NT2/D1 (cell line): ENCODE results near the gene PRPF40A.
"Not testable (repeated sequence)": the region's sequence is repeated elsewhere in the genome, so short reads cannot be mapped to it uniquely, and the experiment has no call there.

Experiments used
- DNase-seq: peaks from one replicate; pipeline ENCODE4 v3.0.0-alpha.2; 2011; ENCODE audit warnings: low read depth, low spot score
- H3K27me3 ChIP-seq: 2 replicates; pipeline ENCODE4 v1.6.0; 2011; ENCODE audit warnings: mild to moderate bottlenecking; ENCODE audit not compliant: insufficient read length, insufficient read depth
- H3K36me3 ChIP-seq: 2 replicates; pipeline ENCODE4 v1.6.1; 2011; ENCODE audit warnings: mild to moderate bottlenecking, low read length, mixed read lengths; ENCODE audit not compliant: insufficient read depth, insufficient read length
- H3K4me1 ChIP-seq: 2 replicates; pipeline ENCODE4 v1.5.1; 2011; ENCODE audit not compliant: insufficient read depth, insufficient read length
- H3K4me3 ChIP-seq: 2 replicates; pipeline ENCODE4 v1.5.1; 2011; ENCODE audit warnings: low read depth; ENCODE audit not compliant: insufficient read length
- H3K9ac ChIP-seq: 2 replicates; pipeline ENCODE4 v1.6.0; 2011; ENCODE audit warnings: low read depth; ENCODE audit not compliant: insufficient read length
- H3K9me3 ChIP-seq: 2 replicates; pipeline ENCODE4 v1.5.1; 2011; ENCODE audit warnings: mild to moderate bottlenecking, low read length; ENCODE audit not compliant: insufficient read depth
- SUZ12 ChIP-seq: IDR thresholded peaks from 2 replicates; pipeline ENCODE4 v1.6.1; 2011; ENCODE audit not compliant: insufficient read length, insufficient read depth; ENCODE audit errors: extremely low read depth
- YY1 ChIP-seq: IDR thresholded peaks from 2 replicates; pipeline ENCODE4 v1.6.1; 2011; ENCODE audit not compliant: insufficient read length, insufficient read depth
- ZNF274 ChIP-seq: IDR thresholded peaks from 2 replicates; pipeline ENCODE4 v1.6.1; 2011; ENCODE audit warnings: mild to moderate bottlenecking, low read depth, low read length

Gene PRPF40A

DNA sequence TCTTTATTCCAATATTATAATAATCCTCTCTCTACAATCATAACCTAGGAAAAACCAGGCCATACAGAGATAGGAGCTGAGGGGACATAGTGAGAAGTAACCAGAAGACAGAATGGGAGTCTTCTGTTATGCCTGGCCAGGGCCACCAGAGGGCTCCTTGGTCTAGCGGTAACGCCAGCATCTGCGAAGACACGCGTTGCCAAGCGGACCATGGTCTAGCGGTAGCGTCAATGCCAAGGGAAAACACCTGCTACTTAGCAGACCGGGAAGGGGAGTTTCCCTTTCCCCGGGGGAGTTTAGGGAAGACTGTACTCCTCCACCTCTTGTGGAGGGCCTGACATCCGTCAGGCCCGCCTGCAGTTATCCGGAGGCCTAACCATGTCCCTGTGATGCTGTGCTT lies 37.8 kb upstream of the PRPF40A start:
- no peak for TF ChIP-seq YY1
- no peak for TF ChIP-seq ZNF274
- TF ChIP-seq SUZ12, result no peak
- Histone ChIP-seq H3K4me1 (no peaks in the 10 kb centered on the region), H3K9me3 (no peaks in the 10 kb centered on the region), H3K27me3 (no peaks in the 10 kb centered on the region), H3K4me3 (no peak overlapping the region), H3K36me3 (peaks cover 68% of the 10 kb centered on the region), H3K9ac (no peak overlapping the region)
- DNase-seq, result peak; percentile 20

DNA sequence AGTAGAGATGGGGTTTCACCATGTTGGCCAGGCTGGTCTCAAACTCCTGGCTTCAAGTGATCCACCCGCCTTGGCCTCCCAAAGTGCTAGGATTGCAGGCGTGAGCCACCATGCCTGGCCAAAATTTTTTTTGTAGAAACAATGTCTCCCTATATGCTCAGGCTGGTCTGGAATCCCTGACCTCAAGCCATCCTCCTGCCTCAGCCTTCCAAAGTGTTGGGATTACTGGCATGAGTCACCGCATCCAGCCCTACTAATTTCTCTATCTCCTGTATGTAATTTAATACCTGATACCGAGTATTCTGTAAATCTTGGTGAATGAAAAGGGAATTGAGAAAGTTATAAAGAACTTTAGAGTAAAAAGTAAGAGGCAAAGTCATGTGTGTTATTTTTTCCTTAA lies 30.5 kb upstream of the PRPF40A start:
- not testable (repeated sequence) for H3K4me1 ChIP-seq, H3K9me3 ChIP-seq, H3K9ac ChIP-seq, H3K4me3 ChIP-seq, DNase-seq, H3K27me3 ChIP-seq
- H3K36me3 ChIP-seq, result peaks cover 75% of the 10 kb centered on the region

DNA sequence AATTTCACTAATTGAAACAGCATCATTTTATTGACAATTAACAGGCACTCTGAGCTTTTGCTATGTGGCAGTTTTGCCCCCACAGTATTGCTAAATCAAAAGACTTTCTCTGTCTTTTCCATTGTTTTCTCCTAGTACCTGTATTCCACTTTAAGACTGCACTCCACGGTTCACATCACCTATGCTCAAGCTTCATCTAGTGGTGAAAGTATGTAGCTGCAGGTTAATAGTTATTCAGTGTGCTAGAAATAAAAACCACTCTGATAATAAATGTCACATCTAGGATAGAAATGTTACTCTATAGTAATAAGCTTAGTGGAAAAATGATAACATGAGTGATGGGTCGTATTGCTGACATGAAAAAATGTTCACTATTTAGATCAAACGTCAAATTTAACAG lies 25.7 kb upstream of the PRPF40A start:
- no peak for DNase-seq
- H3K9ac ChIP-seq, result no peak overlapping the region
- no peaks in the 10 kb centered on the region for H3K27me3 ChIP-seq
- H3K4me1 ChIP-seq, result no peaks in the 10 kb centered on the region
- peaks cover 62% of the 10 kb centered on the region for H3K36me3 ChIP-seq
- H3K9me3 ChIP-seq, result peaks cover 12% of the 10 kb centered on the region
- TF ChIP-seq SUZ12 (no peak), YY1 (no peak), ZNF274 (no peak)
- no peak overlapping the region for H3K4me3 ChIP-seq

DNA sequence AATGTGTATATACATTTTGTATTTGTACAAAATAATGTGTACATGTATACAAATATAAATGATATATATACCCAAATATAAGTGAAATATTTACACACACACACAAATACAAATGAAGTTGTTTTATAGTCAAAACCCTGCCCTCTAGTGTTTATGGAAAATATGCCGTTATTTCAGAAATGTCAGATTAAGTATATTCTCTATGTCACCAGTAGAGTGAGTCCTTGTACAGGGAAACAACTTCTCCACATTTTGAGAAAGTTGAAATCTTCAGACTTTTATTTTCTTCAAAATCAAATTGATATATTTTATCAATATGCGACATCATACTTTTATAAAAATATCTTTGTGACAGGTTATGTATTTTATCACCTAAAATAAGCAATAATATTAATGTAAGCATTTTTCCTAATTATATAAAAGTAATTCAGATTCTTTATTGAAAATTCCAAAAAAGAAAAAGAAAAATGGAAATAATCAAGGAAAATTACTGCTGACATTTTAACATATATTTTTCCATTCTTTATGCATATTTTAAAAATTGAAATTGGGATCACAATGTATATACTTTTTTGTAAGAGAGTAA lies 23.6 kb upstream of the PRPF40A start:
- peaks cover 72% of the 10 kb centered on the region for H3K36me3 ChIP-seq
- no peak overlapping the region for H3K4me3 ChIP-seq
- DNase-seq, result peak; percentile 18

DNA sequence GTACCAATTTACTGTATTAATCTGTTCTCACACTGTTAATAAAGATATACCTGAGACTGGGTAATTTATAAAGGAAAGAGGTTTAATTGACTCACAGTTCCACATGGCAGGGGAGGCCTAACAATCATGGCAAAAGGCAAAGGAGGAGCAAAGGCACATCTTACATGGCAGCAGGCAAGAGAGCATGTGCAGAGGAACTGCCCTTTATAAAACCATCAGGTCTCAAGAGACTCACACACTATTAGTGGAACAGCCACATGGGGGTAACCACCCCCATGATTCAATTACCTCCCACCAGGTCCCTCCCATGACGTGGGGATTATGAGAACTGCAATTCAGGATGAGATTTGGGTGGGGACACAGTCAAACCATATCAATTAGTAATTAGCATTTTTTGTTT lies 22.4 kb upstream of the PRPF40A start:
- H3K36me3 ChIP-seq, result peaks cover 73% of the 10 kb centered on the region
- not testable (repeated sequence) for H3K4me3 ChIP-seq, DNase-seq, H3K27me3 ChIP-seq, H3K4me1 ChIP-seq, H3K9ac ChIP-seq
- peaks cover 33% of the 10 kb centered on the region for H3K9me3 ChIP-seq

More for the DNA sequence above, 23.6 kb upstream of the PRPF40A start:
- peaks cover 33% of the 10 kb centered on the region for H3K9me3 ChIP-seq
- TF ChIP-seq ZNF274 (no peak), YY1 (no peak), SUZ12 (no peak)
- no peaks in the 10 kb centered on the region for H3K27me3 ChIP-seq
- no peak overlapping the region for H3K9ac ChIP-seq
- H3K4me1 ChIP-seq, result no peaks in the 10 kb centered on the region

DNA sequence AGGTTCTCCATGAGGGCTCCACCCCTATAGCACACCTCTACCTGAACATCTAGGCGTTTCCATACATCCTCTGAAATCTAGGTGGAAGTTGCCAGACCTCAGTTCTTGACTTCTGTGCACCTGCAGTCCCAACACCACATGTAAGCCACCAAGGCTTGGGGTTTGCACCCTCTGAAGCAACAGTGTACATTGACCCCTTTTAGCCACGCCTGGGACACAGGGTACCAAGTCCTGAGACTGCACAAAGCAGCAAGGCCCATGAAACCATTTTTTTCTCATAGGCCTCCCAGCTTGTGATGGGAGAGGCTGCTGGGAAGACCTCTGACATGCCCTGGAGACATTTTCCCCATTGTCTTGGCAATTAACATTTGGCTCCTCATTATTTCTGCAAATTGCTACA lies 21.2 kb upstream of the PRPF40A start:
- no peak for DNase-seq
- peaks cover 72% of the 10 kb centered on the region for H3K36me3 ChIP-seq

DNA sequence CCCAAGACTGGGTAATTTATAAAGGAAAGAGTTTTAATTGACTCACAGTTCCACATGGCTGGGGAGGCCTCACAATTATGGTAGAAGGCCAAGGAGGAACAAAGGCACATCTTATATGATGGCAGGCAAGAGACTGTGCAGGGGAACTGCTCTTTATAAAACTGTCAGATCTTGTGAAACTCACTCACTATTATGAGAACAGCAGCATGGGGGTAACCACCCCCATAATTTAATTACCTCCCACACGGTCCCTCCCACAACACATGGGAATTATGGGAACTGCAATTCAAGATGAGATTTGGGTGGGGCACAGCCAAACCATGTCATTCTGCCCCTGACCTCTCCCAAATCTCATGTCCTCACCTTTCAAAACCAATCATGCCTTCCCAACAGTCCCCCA lies 20.2 kb upstream of the PRPF40A start:
- peaks cover 33% of the 10 kb centered on the region for H3K9me3 ChIP-seq
- H3K4me3 ChIP-seq, H3K27me3 ChIP-seq, H3K4me1 ChIP-seq, DNase-seq, H3K9ac ChIP-seq: not testable (repeated sequence)
- peaks cover 71% of the 10 kb centered on the region for H3K36me3 ChIP-seq

More for the DNA sequence above, 21.2 kb upstream of the PRPF40A start:
- no peak overlapping the region for H3K4me3 ChIP-seq
- no peaks in the 10 kb centered on the region for H3K27me3 ChIP-seq
- peaks cover 33% of the 10 kb centered on the region for H3K9me3 ChIP-seq
- TF ChIP-seq SUZ12 (no peak), YY1 (no peak), ZNF274 (no peak)
- no peak overlapping the region for H3K9ac ChIP-seq
- H3K4me1 ChIP-seq, result no peaks in the 10 kb centered on the region

DNA sequence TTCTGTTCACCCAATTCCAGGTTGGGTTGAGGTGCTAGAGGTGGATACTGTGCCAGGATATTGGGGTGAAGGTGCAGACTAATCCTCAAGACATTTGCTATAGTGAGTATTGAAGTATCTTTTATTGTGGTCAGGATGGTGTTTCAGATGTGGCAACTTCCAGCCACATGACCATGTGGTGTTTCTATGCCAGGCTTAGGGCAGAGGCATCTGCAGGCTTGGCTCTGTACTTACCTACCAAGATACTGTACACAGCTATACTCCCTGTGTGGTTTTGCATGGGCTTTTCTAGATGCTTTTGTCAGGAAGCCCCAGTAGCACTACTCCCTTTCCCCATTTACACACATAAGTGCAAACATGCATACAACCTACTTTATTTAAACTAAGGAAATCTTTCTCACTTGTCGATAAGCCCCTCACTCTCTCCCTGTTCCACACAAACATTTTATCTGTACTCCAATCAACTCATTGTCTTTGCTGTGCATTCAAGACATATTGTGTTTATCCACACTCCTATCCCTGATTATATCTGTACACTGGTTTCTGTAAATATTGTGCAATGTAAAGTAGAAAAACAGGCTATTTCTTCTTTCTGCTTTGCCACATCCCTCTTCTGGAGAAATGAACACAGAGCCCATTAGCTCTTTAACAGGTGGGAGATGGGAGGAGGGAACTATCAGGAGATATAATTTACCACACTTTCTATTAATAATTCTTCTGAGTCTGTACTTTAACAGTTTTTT lies 13.5 kb upstream of the PRPF40A start:
- DNase-seq, result no peak
- Histone ChIP-seq H3K36me3 (peaks cover 33% of the 10 kb centered on the region), H3K27me3 (no peaks in the 10 kb centered on the region), H3K4me1 (no peaks in the 10 kb centered on the region), H3K4me3 (no peak overlapping the region), H3K9ac (no peak overlapping the region), H3K9me3 (no peaks in the 10 kb centered on the region)
- TF ChIP-seq ZNF274 (no peak), YY1 (no peak), SUZ12 (no peak)
